GM21576 (cell line): ENCODE data around the gene P4HA2.
A peak's percentile ranks its signal among the peaks of the same experiment; 100 is the strongest.

ENCODE experiments used
- ATAC-seq: cut with Tn5 transposase; IDR thresholded peaks from one replicate; pipeline ENCODE4 v1.9.1; 2021; ENCODE audit warnings: mild to moderate bottlenecking, moderate library complexity; ENCODE audit not compliant: unreplicated experiment

P4HA2 gene

DNA sequence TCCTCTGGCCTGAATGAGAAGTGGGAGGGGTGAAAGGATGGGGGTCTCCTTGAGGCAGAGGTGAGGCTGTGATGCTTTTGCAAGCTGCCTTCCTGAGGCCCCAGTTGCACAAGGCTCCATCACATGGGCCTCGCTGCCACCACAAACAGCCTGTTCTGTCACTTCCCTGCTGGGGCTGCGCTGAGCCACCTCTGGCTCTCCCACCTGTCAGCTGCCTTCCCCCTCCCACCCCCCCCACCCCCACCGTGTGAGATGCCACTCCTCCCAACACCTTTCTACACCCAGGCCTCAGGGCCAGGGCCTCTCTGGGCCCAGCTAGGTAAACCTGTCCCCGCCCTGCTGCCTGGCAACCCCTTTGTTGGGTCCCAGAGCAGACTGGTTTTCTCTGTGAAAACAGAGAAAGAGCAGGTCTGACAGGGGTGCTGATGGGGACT is 25.4 kb upstream of the P4HA2 start:
- ATAC-seq, result no peak

GRCh38 chr5:132251220-132251725 is 23.6 kb upstream of the P4HA2 start:
- no peak for ATAC-seq

- ATAC-seq, result no peak
These were observed 22.9 kb upstream of the P4HA2 start for GRCh38 chr5:132250547-132250946.

DNA sequence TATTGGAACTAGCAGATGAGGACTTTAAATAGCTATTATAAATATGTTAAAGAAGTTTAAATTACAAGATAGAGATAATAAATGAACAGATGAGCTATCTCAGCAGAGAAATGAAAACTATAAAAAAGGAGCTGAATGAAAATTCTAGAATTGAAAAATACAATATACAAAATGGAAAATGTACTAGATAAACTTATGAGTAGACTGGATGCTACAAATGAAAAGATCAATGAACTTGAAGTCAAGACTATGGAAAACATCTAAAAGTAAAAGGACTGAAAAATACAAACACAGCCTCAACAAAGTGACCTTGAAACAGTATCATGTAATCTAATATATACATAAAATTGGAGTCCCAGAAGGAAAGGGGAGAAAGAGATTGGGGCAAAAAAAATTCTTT is 19.2 kb upstream of the P4HA2 start:
- no peak for ATAC-seq

- ATAC-seq, result no peak
These were observed 17.9 kb upstream of the P4HA2 start for GRCh38 chr5:132245593-132245992.

- ATAC-seq, result no peak
These were observed 15.8 kb upstream of the P4HA2 start for GRCh38 chr5:132243366-132243977.

DNA sequence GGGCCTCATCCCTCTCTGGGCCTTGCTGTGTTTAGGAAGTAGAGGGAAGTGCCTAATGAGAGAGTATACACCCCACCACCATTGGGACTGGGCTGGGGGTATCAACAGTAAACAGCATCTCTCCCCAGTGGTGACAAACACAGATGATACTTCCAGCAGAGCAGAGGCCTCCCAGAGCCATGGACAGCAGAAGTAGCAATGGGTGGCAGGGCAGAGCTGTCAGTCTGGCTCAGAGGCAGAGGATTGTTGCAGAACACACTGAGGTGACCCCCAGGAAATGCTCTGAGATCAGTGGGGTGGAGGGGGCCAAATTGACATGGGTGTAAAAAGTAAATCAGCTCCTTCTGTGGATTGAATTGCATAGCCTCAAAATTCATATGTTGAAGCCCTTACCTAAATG is 12.1 kb upstream of the P4HA2 start:
- no peak for ATAC-seq

DNA sequence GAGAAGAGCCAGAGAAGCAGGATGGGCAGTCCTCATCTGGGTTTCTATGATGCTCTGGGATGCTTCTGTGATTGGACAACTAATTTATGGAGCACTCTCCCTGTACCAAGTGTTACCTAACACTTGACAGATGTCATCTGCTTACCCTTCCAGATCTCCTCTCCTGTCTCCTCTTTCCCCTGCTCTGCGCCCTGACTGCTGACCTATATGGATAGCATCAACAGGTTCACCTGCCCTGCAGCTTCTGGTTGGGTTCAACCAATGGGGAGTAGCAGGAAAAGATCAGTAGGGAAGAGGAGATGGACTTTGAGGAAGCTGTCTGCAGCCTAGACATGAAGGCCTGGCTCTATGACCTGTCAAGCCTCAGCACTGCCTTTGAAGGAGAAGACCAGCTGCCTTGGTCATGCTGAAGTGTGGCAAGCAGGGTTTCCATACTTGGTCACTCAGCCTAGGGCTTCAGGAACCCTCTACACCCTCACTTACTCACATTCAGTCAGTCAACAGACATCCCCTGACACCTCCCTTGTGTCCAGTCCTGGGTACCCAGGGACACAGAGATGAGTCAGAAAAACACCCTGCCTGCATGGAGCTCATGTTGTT is 11.3 kb upstream of the P4HA2 start:
- ATAC-seq, result no peak

DNA sequence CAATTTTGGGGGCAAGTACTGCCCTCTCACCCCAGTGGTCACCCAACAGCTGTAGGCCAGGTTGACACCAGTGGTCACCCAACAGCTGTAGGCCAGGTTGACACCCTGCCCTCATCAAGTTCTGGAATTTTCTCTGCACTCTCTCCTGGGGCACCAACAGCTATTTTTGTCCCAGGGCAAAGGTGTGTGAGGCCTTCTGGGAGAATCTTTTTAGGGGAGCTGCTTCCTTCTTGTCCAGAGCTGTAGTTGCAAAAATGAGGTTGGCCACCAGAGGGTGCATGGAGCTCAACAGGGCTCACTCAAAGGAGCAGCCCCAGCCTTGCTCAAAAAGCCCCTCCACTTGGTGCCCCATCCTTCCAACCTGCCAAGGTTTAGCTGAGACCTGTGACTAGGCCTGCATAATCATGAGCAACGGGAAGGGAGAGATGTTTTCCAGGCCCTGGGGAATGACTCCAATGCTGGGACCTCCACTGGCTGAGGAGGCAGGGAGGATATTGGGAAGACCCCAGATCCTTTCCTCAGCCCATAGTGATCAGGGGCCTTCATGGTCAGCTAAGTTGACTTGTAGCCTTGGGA is 10.6 kb upstream of the P4HA2 start:
- ATAC-seq, result peak; percentile 80

DNA sequence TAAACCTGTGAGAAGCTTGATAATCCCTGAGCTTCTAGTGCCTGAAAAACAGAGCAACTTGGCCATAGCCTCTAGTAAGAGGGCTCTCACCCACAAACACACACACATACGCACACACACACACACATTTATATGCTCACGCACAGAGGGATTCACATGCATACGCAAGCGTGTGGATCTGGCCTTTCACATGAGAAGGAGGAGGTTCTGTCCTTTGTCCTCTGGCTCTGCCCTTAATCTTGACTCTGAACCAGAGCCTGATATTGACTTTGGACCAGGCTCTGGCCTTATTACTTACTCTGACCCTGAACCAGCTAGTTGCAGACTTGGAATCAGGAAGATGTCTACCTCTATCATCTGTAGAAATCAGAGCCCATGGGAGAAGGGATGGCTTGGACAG is 10.0 kb upstream of the P4HA2 start:
- ATAC-seq, result no peak

- no peak for ATAC-seq
These were observed 9.5 kb upstream of the P4HA2 start for GRCh38 chr5:132237141-132237540.

DNA sequence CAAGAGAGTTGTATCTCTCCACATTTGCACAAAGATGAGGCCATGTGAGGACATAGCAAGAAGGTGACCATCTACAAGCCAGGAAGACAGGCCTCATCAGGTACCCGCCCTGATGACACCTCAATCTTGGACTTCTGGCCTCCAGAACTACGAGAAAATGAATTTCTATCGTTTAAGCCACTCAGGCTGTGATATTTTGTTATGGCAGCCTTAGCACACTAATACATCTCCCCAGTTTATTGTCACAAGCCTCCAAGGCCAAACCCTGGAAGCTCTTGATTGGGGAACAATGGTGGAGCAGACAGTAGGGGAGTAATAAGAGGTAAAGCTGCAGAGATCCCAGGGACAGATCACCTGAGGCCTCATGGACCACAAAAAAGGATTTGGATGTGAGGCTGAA is 7.7 kb upstream of the P4HA2 start:
- no peak for ATAC-seq

- no peak for ATAC-seq
These were observed 7.0 kb upstream of the P4HA2 start for GRCh38 chr5:132234684-132235062.

- ATAC-seq, result no peak
These were observed 6.4 kb upstream of the P4HA2 start for GRCh38 chr5:132233811-132234683.

DNA sequence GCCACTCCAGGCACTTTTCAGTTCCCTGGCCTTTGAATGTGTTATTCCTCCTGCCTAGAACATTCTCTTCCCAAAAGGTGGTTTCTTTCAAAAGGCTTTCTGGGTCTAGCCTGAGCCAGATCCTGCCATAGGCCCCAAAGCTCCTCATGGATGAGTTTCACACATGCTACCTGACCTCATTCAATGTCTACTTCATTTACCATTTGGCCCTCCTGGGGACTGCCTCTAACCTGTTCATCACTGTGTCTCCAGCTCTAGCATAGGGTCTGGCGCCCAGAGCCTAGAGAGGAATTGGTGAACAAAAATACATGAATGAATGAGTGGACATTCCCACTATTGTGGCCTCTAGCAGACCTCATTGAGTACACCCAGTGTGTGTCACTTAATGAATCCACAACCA is 5.4 kb upstream of the P4HA2 start:
- ATAC-seq, result no peak

DNA sequence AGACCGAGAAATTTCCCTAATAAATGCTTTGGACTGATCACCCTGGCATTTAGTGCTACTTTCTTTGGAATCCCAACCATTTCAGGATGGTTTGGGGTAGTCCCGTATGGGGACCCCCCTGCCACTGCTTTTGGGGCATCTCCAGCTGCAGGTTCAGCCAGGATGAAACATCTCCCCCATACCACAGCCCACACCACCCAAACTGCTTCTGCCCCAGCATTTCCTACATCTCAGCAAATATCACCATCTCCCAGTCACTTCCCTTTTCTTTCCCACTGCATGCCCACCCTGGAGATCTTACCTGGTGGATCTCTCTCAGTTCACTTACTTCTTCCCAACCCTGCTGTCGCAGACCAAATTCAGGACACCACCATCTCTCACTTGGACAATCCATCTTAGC is 4.8 kb upstream of the P4HA2 start:
- ATAC-seq, result no peak

GRCh38 chr5:132230871-132231270 is 3.2 kb upstream of the P4HA2 start:
- no peak for ATAC-seq

- ATAC-seq, result no peak
These were observed 1.6 kb upstream of the P4HA2 start for GRCh38 chr5:132229236-132229635.

DNA sequence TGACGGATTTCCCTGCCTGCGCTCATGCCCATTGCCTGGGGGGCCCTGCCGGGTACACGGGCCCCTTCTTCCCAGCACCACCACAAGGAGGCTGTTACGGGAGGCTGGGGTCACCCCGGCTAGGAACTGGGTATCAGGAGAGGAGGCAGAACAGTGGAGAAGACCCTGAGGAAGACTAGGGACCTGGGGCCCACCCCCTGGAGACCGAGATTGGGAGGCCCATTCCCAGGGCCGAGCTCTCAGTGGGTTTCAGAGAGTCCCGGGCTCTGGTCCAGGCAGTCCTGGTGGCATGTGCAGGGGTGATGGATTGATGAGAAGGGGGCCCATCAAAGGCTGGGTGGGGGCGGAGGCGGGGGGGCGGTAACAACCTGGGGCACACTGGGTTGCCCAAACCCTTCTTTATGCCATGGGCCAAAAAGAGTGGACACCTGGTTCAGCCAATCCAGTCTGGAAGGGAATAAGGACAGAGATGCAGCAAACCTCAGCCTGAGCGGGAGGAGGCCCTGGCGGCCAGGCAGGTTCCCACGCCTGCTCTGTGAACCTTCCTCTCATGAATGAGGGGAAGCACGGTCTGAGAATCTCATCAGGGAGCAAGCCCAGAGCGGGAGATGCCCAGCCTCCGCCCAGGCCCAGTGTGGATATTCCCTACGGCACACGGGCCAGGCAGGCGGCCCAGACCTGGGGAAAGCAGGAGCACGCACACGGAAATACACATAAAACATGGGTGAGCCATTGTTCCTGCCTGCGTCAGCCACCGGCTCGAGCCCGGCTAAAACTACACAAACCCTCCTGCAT is 785 bp upstream of the P4HA2 start:
- no peak for ATAC-seq

- no peak for ATAC-seq
These were observed 493 bp downstream of the P4HA2 start for GRCh38 chr5:132227235-132227484.
